ENCODE data around the gene GPC5.

The GPC5 gene

DNA sequence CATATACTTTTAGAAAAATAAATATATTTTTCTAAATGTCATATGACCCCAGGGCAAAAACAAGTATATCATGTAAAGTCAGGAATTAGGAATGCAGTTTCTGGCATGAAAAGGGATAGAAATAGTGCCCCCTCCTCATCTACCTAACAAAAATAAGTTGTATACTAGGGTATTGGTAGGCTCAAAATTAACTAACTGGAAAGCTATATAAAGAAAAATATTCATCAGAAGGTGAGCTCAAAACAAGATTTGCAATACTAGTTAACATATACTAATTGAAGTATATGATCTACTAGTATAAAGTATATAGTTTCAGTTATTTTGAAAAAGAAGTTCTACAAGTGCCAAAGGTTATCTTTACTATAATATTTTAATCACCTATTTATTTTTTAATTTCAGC, 200.2 kb downstream of the GPC5 start:
- TF ChIP-seq, protein P1, sequence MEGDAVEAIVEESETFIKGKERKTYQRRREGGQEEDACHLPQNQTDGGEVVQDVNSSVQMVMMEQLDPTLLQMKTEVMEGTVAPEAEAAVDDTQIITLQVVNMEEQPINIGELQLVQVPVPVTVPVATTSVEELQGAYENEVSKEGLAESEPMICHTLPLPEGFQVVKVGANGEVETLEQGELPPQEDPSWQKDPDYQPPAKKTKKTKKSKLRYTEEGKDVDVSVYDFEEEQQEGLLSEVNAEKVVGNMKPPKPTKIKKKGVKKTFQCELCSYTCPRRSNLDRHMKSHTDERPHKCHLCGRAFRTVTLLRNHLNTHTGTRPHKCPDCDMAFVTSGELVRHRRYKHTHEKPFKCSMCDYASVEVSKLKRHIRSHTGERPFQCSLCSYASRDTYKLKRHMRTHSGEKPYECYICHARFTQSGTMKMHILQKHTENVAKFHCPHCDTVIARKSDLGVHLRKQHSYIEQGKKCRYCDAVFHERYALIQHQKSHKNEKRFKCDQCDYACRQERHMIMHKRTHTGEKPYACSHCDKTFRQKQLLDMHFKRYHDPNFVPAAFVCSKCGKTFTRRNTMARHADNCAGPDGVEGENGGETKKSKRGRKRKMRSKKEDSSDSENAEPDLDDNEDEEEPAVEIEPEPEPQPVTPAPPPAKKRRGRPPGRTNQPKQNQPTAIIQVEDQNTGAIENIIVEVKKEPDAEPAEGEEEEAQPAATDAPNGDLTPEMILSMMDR (IDR thresholded peaks at IDR 0.05), result no peak
- Histone ChIP-seq H3K9me3 (no peaks in the 10 kb centered on the region), H3K4me1 (no peaks in the 10 kb centered on the region), H3K27ac (no peak overlapping the region), H3K36me3 (no peaks in the 10 kb centered on the region), H3K27me3 (no peaks in the 10 kb centered on the region), H3K4me3 (no peak overlapping the region)
- intact Hi-C loops (cut with DNase I; ENCODE audit: low total_unique reads), result no loop called here
- no peak for DNase-seq

DNA sequence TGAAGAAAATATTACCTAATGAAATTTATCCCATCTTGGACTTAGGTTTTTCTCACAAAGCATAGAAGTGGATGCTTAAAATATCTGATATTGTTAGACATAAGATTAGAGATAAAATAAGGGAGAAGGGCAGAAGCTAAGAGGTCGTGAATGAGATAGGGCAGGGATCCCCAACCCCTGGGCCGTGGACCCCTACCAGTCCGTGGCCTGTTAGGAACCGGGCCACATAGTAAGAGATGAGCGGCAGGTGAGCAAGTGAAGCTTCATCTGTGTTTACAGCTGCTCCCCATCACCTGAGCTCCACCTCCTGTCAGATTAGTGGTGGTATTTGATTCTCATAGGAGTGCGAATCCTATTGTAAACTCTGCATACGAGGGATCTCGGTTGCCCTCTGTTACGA, 202.9 kb downstream of the GPC5 start:
- Histone ChIP-seq H3K27me3 (no peaks in the 10 kb centered on the region), H3K36me3 (no peaks in the 10 kb centered on the region), H3K27ac (no peak overlapping the region), H3K4me1 (no peaks in the 10 kb centered on the region), H3K9me3 (no peaks in the 10 kb centered on the region), H3K4me3 (no peak overlapping the region)
- TF ChIP-seq, protein P1 (IDR thresholded peaks at IDR 0.05), result no peak
- intact Hi-C loops (cut with DNase I; ENCODE audit: low total_unique reads), result no loop called here
- no peak for DNase-seq

DNA sequence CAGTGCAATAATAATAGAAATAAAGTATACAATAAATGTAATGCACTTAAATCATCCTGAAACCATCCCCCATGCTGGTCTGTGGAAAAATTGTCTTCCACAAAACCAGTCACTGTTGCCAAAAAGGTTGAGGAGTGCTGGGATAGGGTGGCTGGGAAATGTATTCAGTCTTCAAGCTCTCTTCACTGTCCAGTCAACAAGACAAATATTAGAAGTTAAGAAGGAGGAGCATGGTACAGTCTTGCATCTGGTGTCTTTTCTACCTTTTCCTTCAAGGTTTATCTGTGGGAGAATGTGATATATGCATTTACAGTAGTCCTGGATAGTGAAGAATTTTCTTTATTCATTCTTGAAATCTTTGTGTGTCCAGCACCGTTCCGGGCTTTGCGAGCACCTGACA, 203.4 kb downstream of the GPC5 start:
- Histone ChIP-seq H3K27ac (no peak overlapping the region), H3K4me3 (no peak overlapping the region), H3K36me3 (no peaks in the 10 kb centered on the region), H3K27me3 (no peaks in the 10 kb centered on the region), H3K4me1 (no peaks in the 10 kb centered on the region), H3K9me3 (no peaks in the 10 kb centered on the region)
- no peak for DNase-seq
- intact Hi-C loops (cut with DNase I; ENCODE audit: low total_unique reads), result no loop called here
- TF ChIP-seq, protein P1 (IDR thresholded peaks at IDR 0.05), result no peak

DNA sequence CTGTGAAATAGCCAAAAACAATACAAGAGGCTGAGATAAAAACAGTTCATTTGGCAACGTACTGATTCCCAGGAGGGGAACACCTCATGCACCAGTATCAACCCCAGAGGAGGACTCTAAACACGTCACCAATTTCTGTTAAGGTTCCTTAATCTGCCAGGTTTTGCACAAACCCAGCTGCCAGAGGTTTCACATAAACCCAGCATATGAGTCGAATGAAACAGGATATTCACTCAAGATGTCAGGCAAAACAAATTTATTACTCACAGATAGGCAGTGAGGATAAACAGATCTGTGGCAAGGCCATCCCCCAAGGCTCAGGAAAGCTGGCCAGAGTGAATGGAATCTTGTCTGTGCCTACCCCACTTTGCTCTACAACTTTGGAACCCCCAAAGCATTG, 210.9 kb downstream of the GPC5 start:
- Histone ChIP-seq H3K4me1 (no peaks in the 10 kb centered on the region), H3K27ac (no peak overlapping the region), H3K4me3 (no peak overlapping the region), H3K36me3 (no peaks in the 10 kb centered on the region), H3K27me3 (no peaks in the 10 kb centered on the region), H3K9me3 (no peaks in the 10 kb centered on the region)
- DNase-seq, result no peak
- TF ChIP-seq, protein P1 (IDR thresholded peaks at IDR 0.05), result no peak
- intact Hi-C loops (cut with DNase I; ENCODE audit: low total_unique reads), result no loop called here

DNA sequence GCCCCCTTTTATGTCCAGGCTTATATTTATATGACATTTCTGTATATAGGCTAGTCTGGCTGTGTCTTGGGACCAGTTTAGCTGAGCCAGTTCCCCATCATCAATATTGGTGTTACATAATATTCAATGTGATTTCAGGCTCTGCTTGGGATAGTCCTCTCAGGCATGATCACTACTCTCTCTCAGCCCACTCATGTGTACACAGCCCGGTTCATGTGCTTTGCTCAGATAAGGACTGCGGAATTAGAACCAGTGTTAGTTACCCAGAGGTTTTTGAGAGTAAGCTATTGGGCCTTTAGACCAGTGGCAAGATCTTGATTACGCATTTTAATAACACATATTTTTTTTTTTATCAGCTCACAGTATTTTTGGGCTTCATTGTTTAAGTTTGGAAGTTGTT, 219.9 kb downstream of the GPC5 start:
- TF ChIP-seq, protein P1 (IDR thresholded peaks at IDR 0.05), result no peak
- no peak for DNase-seq
- no peak overlapping the region for H3K27ac ChIP-seq
- H3K27me3 ChIP-seq, result no peaks in the 10 kb centered on the region
- H3K4me1 ChIP-seq, result no peaks in the 10 kb centered on the region
- H3K4me3 ChIP-seq, result no peak overlapping the region
- H3K36me3 ChIP-seq, result no peaks in the 10 kb centered on the region
- intact Hi-C loops (cut with DNase I; ENCODE audit: low total_unique reads), result no loop called here
- no peaks in the 10 kb centered on the region for H3K9me3 ChIP-seq

DNA sequence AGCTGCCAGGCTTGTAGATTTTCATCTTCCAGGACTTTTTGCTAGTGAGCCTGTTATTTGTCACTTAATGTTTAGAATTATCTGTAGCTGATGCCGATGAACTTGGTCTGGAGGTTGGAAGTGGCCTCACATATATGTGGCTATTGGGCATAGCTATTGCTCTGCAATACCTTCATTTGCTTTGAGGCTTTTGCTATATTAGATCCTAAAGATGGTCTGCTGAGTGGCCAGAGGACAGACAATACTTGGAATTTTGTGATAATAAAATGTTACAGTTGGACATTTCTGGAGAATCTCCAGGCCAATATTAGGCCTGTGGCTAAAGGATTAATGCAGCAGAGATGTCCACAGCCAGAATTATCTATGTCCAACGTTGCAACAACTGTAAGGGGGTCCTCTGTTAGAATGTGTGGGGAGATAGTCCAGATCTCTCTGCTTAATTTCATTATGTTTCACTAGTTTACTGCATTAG, 222.3 kb downstream of the GPC5 start:
- intact Hi-C loops (cut with DNase I; ENCODE audit: low total_unique reads), result no loop called here
- TF ChIP-seq, protein P1 (IDR thresholded peaks at IDR 0.05), result no peak
- Histone ChIP-seq H3K27me3 (no peaks in the 10 kb centered on the region), H3K27ac (no peak overlapping the region), H3K4me1 (no peaks in the 10 kb centered on the region), H3K36me3 (no peaks in the 10 kb centered on the region), H3K9me3 (no peaks in the 10 kb centered on the region), H3K4me3 (no peak overlapping the region)
- DNase-seq, result no peak

All from tibial artery (tissue), 4 donors.